OCI-LY7 (cell line): ENCODE data around the gene CRYGN.

ENCODE experiments used
- EZH2phosphoT487 ChIP-seq: fragments of 200-600 bp; sonication (generic); IDR thresholded peaks from 2 replicates; pipeline ENCODE4 v1.6.1; 2018; ENCODE audit warnings: low read depth, borderline replicate concordance, mild to moderate bottlenecking, mixed run types, antibody characterized with exemption, low read length, moderate library complexity, mixed read lengths
- TF ChIP-seq, protein P1 (sequence below): fragments of 200-600 bp; sonication (generic); conservative IDR thresholded peaks from 2 replicates; pipeline ENCODE4 v1.5.1; 2014; ENCODE audit warnings: mild to moderate bottlenecking, antibody characterized with exemption, low read length, moderate library complexity, mixed read lengths

DNA sequence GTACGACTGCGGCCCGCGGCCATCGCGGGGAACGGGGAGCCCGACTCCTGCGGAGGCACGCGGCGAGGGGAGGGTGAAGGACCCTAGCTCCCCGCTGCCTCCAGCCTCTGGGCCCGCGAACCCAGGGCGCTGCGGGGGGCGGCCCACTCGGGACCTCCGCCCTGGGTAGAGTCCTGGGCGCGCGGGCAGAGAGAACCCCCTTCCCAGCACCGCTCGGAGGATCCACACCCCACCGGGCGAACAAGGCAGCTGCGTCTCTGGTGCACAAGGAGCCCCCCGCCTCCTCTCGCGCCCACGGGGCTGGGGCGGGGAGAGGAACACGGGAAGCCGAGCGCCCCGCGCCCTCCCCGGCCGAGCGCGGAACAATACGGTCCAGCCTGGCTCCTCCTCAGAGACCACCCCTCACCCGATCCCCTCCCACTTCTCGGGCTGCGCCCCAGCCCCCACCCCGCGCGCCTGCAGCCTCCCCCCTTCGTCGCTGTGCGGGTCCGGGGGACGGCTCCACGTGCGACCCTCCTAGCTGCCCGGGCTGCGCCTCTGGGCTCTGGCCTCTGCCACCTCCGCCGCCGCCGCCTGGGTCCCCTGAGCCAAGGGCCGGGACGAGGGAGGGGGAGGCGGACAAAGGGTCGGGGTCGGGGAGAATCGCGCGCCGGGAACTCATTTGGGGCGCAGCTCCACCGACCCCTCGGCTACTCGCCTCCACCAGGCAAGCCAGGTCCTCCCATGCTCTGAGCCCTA, 30.1 kb downstream of the CRYGN start, which contains the start of gene WDR86:
- TF ChIP-seq, protein P1, sequence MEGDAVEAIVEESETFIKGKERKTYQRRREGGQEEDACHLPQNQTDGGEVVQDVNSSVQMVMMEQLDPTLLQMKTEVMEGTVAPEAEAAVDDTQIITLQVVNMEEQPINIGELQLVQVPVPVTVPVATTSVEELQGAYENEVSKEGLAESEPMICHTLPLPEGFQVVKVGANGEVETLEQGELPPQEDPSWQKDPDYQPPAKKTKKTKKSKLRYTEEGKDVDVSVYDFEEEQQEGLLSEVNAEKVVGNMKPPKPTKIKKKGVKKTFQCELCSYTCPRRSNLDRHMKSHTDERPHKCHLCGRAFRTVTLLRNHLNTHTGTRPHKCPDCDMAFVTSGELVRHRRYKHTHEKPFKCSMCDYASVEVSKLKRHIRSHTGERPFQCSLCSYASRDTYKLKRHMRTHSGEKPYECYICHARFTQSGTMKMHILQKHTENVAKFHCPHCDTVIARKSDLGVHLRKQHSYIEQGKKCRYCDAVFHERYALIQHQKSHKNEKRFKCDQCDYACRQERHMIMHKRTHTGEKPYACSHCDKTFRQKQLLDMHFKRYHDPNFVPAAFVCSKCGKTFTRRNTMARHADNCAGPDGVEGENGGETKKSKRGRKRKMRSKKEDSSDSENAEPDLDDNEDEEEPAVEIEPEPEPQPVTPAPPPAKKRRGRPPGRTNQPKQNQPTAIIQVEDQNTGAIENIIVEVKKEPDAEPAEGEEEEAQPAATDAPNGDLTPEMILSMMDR, result no peak
- no peak for TF ChIP-seq EZH2phosphoT487
